H1 (cell line): ENCODE data around the gene RNU7-1. TPM values are rescaled to one million over a fixed set of nuclear protein-coding genes. Genes with fewer than 3 reads are reported as not detected.

Experiments
- CTCF ChIA-PET: fragments of 300-600 bp; sonication (Branson Sonifier 250); formaldehyde crosslinking; loops from one replicate; lab custom pipeline; 2021; ENCODE audit not compliant: partially characterized antibody; lab: Charles Lee
- POLR2A ChIA-PET: fragments of 300-600 bp; sonication (Branson Sonifier 250); formaldehyde crosslinking; loops from one replicate; lab custom pipeline; 2021; ENCODE audit warnings: inconsistent platforms; ENCODE audit not compliant: partially characterized antibody; lab: Charles Lee
- DNase-seq, 2 experiments: peaks; one replicate each; pipeline versions ENCODE4 v3.0.0 to v3.0.0-alpha.2; 2010 to 2022; ENCODE audit warnings: low spot score in 2 of 2, low read depth in 1 of 2, mixed read lengths in 1 of 2
- FAIRE-seq: peaks from 2 replicates; lab custom pipeline; 2011; peaks lifted over from hg19 to GRCh38; lab: Jason Lieb, UNC
- H2AFZ ChIP-seq: 2 replicates; pipeline ENCODE4 v1.8.1; 2012; ENCODE audit warnings: low read length, inconsistent platforms
- H2AK5ac ChIP-seq: 2 replicates; pipeline ENCODE4 v1.6.1; 2013; ENCODE audit warnings: low read depth, low read length
- H2BK120ac ChIP-seq: replicated peaks from 2 replicates; pipeline ENCODE3; 2013; ENCODE audit warnings: low read depth, low read length, inconsistent platforms
- H2BK12ac ChIP-seq: 2 replicates; pipeline ENCODE4 v1.6.1; 2013; ENCODE audit warnings: low read depth, low read length
- H2BK15ac ChIP-seq: 2 replicates; pipeline ENCODE4 v1.6.1; 2013; ENCODE audit warnings: low read length
- H2BK20ac ChIP-seq: 2 replicates; pipeline ENCODE4 v1.6.1; 2013; ENCODE audit warnings: low read length
- H2BK5ac ChIP-seq: 2 replicates; pipeline ENCODE4 v1.6.1; 2013; ENCODE audit warnings: low read depth, low read length
- H3K14ac ChIP-seq: 2 replicates; pipeline ENCODE4 v1.6.1; 2013; ENCODE audit warnings: inconsistent platforms; ENCODE audit not compliant: insufficient read length
- H3K18ac ChIP-seq: 2 replicates; pipeline ENCODE4 v1.6.1; 2013; ENCODE audit warnings: low read length; ENCODE audit errors: extremely low read depth
- H3K23ac ChIP-seq: 2 replicates; pipeline ENCODE4 v1.6.1; 2013; ENCODE audit warnings: inconsistent platforms; ENCODE audit not compliant: insufficient read length
- H3K23me2 ChIP-seq: 2 replicates; pipeline ENCODE4 v1.6.1; 2013; ENCODE audit warnings: low read depth, low read length
- H3K27ac ChIP-seq: 2 replicates; pipeline ENCODE4 v1.6.1; 2011; ENCODE audit warnings: low read depth, low read length, inconsistent platforms
- H3K27me3 ChIP-seq, 4 experiments: replicated peaks in 1 of 4; 1 replicate in 1 of 4; 2 replicates in 3 of 4; pipeline versions ENCODE4 v1.6.1 to v1.8.1; 2011 to 2013; ENCODE audit warnings: low read length in 3 of 4, mild to moderate bottlenecking in 3 of 4, inconsistent platforms in 2 of 4, mixed read lengths in 2 of 4, moderate library complexity in 1 of 4; ENCODE audit not compliant: control insufficient read depth in 3 of 4, insufficient read depth in 3 of 4; ENCODE audit errors: extremely low read depth in 1 of 4
- H3K36me3 ChIP-seq, 4 experiments: 2 replicates each; pipeline versions ENCODE4 v1.6.1 to v1.8.1; 2011 to 2013; ENCODE audit warnings: mild to moderate bottlenecking in 4 of 4, low read length in 3 of 4, moderate library complexity in 2 of 4, control low read depth in 1 of 4, inconsistent platforms in 1 of 4; ENCODE audit not compliant: insufficient read depth in 4 of 4, control insufficient read depth in 2 of 4
- H3K4ac ChIP-seq: replicated peaks from 2 replicates; pipeline ENCODE3; 2013; ENCODE audit warnings: low read length, low read depth, mixed read lengths, inconsistent platforms; ENCODE audit not compliant: insufficient read length
- H3K4me1 ChIP-seq, 4 experiments: replicated peaks in 1 of 4; 1 replicate in 1 of 4; 2 replicates in 3 of 4; pipeline versions ENCODE4 v1.6.1 to v1.8.1; 2011 to 2013; ENCODE audit warnings: low read length in 3 of 4, inconsistent platforms in 2 of 4, mixed read lengths in 1 of 4; ENCODE audit not compliant: insufficient read depth in 4 of 4, control insufficient read depth in 3 of 4
- H3K4me2 ChIP-seq, 2 experiments: 2 replicates each; pipeline versions ENCODE4 v1.6.1 to v1.8.1; 2011 to 2013; ENCODE audit warnings: low read depth in 2 of 2, low read length in 2 of 2, control low read depth in 1 of 2, inconsistent platforms in 1 of 2, mild to moderate bottlenecking in 1 of 2; ENCODE audit not compliant: insufficient read depth in 1 of 2
- H3K4me3 ChIP-seq, 4 experiments: fragments of 200-600, 300-600 bp in 1 of 4; sonication (generic), shearing (Covaris generic), sonication (Bioruptor Twin) in 1 of 4; 2 replicates each; pipeline versions ENCODE4 v1.5.1 to v1.8.1; 2011 to 2016; ENCODE audit warnings: low read length in 4 of 4, low read depth in 3 of 4, control low read depth in 2 of 4, inconsistent platforms in 2 of 4, mild to moderate bottlenecking in 2 of 4, mixed read lengths in 1 of 4, moderate library complexity in 1 of 4; ENCODE audit not compliant: insufficient read depth in 2 of 4; ENCODE audit errors: extremely low read depth in 1 of 4
- H3K56ac ChIP-seq: replicated peaks from 2 replicates; pipeline ENCODE3; 2013; ENCODE audit warnings: low read depth, mild to moderate bottlenecking, mixed read lengths, low read length, inconsistent platforms; ENCODE audit not compliant: insufficient read length
- H3K79me1 ChIP-seq: 2 replicates; pipeline ENCODE4 v1.6.1; 2013; ENCODE audit warnings: low read depth, low read length, control low read depth
- H3K79me2 ChIP-seq, 2 experiments: 2 replicates each; pipeline versions ENCODE4 v1.6.1 to v1.8.1; 2012 to 2013; ENCODE audit warnings: low read length in 2 of 2, mild to moderate bottlenecking in 2 of 2, inconsistent platforms in 1 of 2; ENCODE audit not compliant: insufficient read depth in 2 of 2, control insufficient read depth in 1 of 2
- H3K9ac ChIP-seq, 4 experiments: replicated peaks in 1 of 4; 1 replicate in 1 of 4; 2 replicates in 3 of 4; pipeline versions ENCODE4 v1.6.1 to v1.8.1; 2011 to 2013; ENCODE audit warnings: low read depth in 3 of 4, low read length in 3 of 4, control low read depth in 2 of 4, mild to moderate bottlenecking in 2 of 4, moderate library complexity in 2 of 4, inconsistent platforms in 1 of 4; ENCODE audit errors: extremely low read depth in 1 of 4
- H3K9me3 ChIP-seq, 2 experiments: 2 replicates each; pipeline versions ENCODE4 v1.6.1 to v1.8.1; 2012 to 2013; ENCODE audit warnings: mild to moderate bottlenecking in 2 of 2, moderate library complexity in 2 of 2, control low read depth in 1 of 2, inconsistent platforms in 1 of 2, low read depth in 1 of 2, low read length in 1 of 2, mixed read lengths in 1 of 2; ENCODE audit not compliant: insufficient read depth in 2 of 2
- H4K20me1 ChIP-seq, 2 experiments: replicated peaks in 1 of 2; 2 replicates each; pipeline versions ENCODE3 to v1.8.1; 2011 to 2013; ENCODE audit warnings: inconsistent platforms in 2 of 2, low read length in 2 of 2, mild to moderate bottlenecking in 1 of 2; ENCODE audit not compliant: insufficient read depth in 2 of 2, control insufficient read depth in 1 of 2
- H4K5ac ChIP-seq: 2 replicates; pipeline ENCODE4 v1.6.1; 2013; ENCODE audit warnings: low read length, low read depth, mixed read lengths, inconsistent platforms; ENCODE audit not compliant: insufficient read length
- H4K8ac ChIP-seq: 2 replicates; pipeline ENCODE4 v1.8.0; 2013; ENCODE audit warnings: mild to moderate bottlenecking, moderate library complexity, low read length, inconsistent platforms; ENCODE audit not compliant: insufficient read depth; ENCODE audit errors: extremely low read depth
- H4K91ac ChIP-seq: replicated peaks from 2 replicates; pipeline ENCODE3; 2013; ENCODE audit warnings: low read length, mixed read lengths, inconsistent platforms; ENCODE audit not compliant: insufficient read length
- ASH2L ChIP-seq: fragments of 200-600, 300-600 bp; sonication (generic); IDR thresholded peaks from one replicate; pipeline ENCODE4 v1.7.1; 2017; ENCODE audit warnings: low read length
- CHD1 ChIP-seq: IDR thresholded peaks from 2 replicates; pipeline ENCODE4 v1.6.1; 2012; ENCODE audit warnings: low read depth, low read length, improper control_type of control experiment
- CREB1 ChIP-seq: IDR thresholded peaks from 2 replicates; pipeline ENCODE4 v1.6.1; 2012; ENCODE audit warnings: inconsistent platforms
- CTBP2 ChIP-seq: IDR thresholded peaks from 2 replicates; pipeline ENCODE4 v1.7.0; 2011; ENCODE audit warnings: borderline replicate concordance, mild to moderate bottlenecking, moderate library complexity, mixed read lengths, low read length; ENCODE audit not compliant: insufficient read depth, insufficient read length
- GTF2F1 ChIP-seq: IDR thresholded peaks from 2 replicates; pipeline ENCODE4 v1.6.1; 2012; ENCODE audit warnings: low read depth, low read length, improper control_type of control experiment, borderline replicate concordance
- KDM5A ChIP-seq: fragments of 200-600 bp; IDR thresholded peaks from 2 replicates; pipeline ENCODE4 v1.7.1; 2012; ENCODE audit warnings: mild to moderate bottlenecking, low read length, inconsistent platforms, mixed read lengths
- RBBP5 ChIP-seq: IDR thresholded peaks from 2 replicates; pipeline ENCODE4 v1.7.1; 2012; ENCODE audit warnings: low read depth, mild to moderate bottlenecking, inconsistent platforms, low read length, moderate library complexity, borderline replicate concordance
- RFX5 ChIP-seq: IDR thresholded peaks from 2 replicates; pipeline ENCODE4 v1.6.1; 2011; ENCODE audit warnings: low read depth, low read length, improper control_type of control experiment, borderline replicate concordance
- RNF2 ChIP-seq: fragments of 200-900, 300-1000 bp; sonication (generic); IDR thresholded peaks from 2 replicates; pipeline ENCODE4 v1.7.1; 2016; ENCODE audit warnings: borderline replicate concordance, low read depth, mild to moderate bottlenecking, antibody characterized with exemption, low read length; ENCODE audit not compliant: poor library complexity, severe bottlenecking; ENCODE audit errors: missing control alignments
- SIN3A ChIP-seq, 2 experiments: IDR thresholded peaks in 1 of 2; conservative IDR thresholded peaks in 1 of 2; 2 replicates each; pipeline ENCODE4 v1.6.1; 2011 to 2012; ENCODE audit warnings: low read length in 2 of 2, improper control_type of control experiment in 1 of 2, low read depth in 1 of 2, mild to moderate bottlenecking in 1 of 2
- SP1 ChIP-seq: IDR thresholded peaks from 2 replicates; pipeline ENCODE4 v1.6.1; 2011; ENCODE audit warnings: low read depth, low read length
- SP2 ChIP-seq: IDR thresholded peaks from 2 replicates; pipeline ENCODE4 v1.6.1; 2012; ENCODE audit warnings: mild to moderate bottlenecking, low read length, inconsistent platforms
- TAF1 ChIP-seq: IDR thresholded peaks from 2 replicates; pipeline ENCODE4 v1.6.1; 2011; ENCODE audit warnings: mild to moderate bottlenecking, low read depth, low read length
- WGBS, 2 experiments: shearing (Covaris generic) in 1 of 2; methylation state at CpG; one replicate each; pipeline versions ENCODE4 v1.1.6 to v1.1.7; 2013 to 2015; ENCODE audit warnings: low lambda C conversion rate in 2 of 2, mixed read lengths in 2 of 2, inconsistent platforms in 1 of 2, low coverage in 1 of 2, missing lambda C conversion rate in 1 of 2; ENCODE audit not compliant: insufficient replicate concordance in 2 of 2, insufficient coverage in 1 of 2, insufficient read length in 1 of 2; ENCODE audit errors: extremely low coverage in 1 of 2, missing lambda C conversion rate in 1 of 2; 5-methylcytosine and 5-hydroxymethylcytosine counted together
- polyA plus RNA-seq, 7 experiments: library from polyadenylated mRNA; depleted of rRNA in 3 of 7; stranded (reverse) in 5 of 7; unstranded in 2 of 7; fragments of >200 nt in 5 of 7; fragments of 200-250 nt in 2 of 7; gene quantifications; 1 replicate in 5 of 7; 2 replicates in 1 of 7; 4 replicates in 1 of 7; pipeline versions ENCODE4 v1.2.1 to v1.2.3, GENCODE V29; 2011 to 2013; ENCODE audit warnings: missing spikeins in 2 of 7, mixed read lengths in 2 of 7
- total RNA-seq: library from RNA; stranded (reverse); fragmentation: NEBNext Ultra II Directional; extraction: Animal tissue kit (Norgen Biotek cat#: 25700); gene quantifications from 2 replicates; pipeline ENCODE4 v1.2.1, GENCODE V29; 2021

Gene RNU7-1
- total and polyA plus RNA-seq, 2 of the 8 experiments (the other 6 are each of a cell fraction or from before 2014, with no cell fraction given) = not detected

GRCh38 chr12:6932766-6933165 lies 10.8 kb upstream of the RNU7-1 start:
- Histone ChIP-seq H3K14ac (no peak overlapping the region), H3K9ac (no peak overlapping the region), H2BK12ac (no peak overlapping the region), H4K8ac (no peak overlapping the region), H3K18ac (no peak overlapping the region), H2AFZ (no peak overlapping the region), H3K79me1 (peaks cover 17% of the 10 kb centered on the region), H2BK120ac (no peak overlapping the region), H2AK5ac (no peak overlapping the region), H3K4ac (no peak overlapping the region), H3K27ac (no peak overlapping the region), H3K36me3 (peaks cover 8 to 33% (median 22%) of the 10 kb centered on the region in 4 experiments; a peak in 7 of 8 replicates), H3K23ac (no peak overlapping the region), H4K91ac (no peak overlapping the region), H3K4me1 (peaks cover 0 to 7% (median 4%) of the 10 kb centered on the region in 4 experiments; a peak in 5 of 7 replicates), H3K56ac (no peak overlapping the region), H3K4me3 (no peak overlapping the region), H4K20me1 (peaks cover 17 to 24% of the 10 kb centered on the region in 2 experiments), H3K79me2 (peaks cover 27 to 39% of the 10 kb centered on the region in 2 experiments), H3K9me3 (no peaks in the 10 kb centered on the region), H3K27me3 (no peaks in the 10 kb centered on the region), H3K23me2 (peaks cover 15% of the 10 kb centered on the region; the same call in 1 of the 2 replicates), H2BK5ac (no peak overlapping the region), H2BK20ac (no peak overlapping the region), H4K5ac (no peak overlapping the region), H3K4me2 (no peak overlapping the region), H2BK15ac (no peak overlapping the region)
- FAIRE-seq (no peak), DNase-seq (no peak)
- ChIA-PET POLR2A (interaction anchor here (1.0 to 44.0 kb wide), 5 partner anchors 9 to 187 kb away, joined by 4 to 1596 read pairs (median 1027); partner anchors contain the start of genes ATN1, C12orf57, EMG1 and ENO2), CTCF (interaction anchor here (1.0 to 20.2 kb wide), 5 partner anchors 7 to 63 kb away, joined by 3 to 253 read pairs (median 4); partner anchors contain the start of genes ATN1, SPSB2 and TPI1)
- WGBS, 2 experiments = 93% methylated on average over 1 of the region's 1 CpG; no CpG with 5 or more reads in 1 of the 2 experiments
- TF ChIP-seq ASH2L (no peak), CTBP2 (no peak), SP1 (no peak), CHD1 (no peak), GTF2F1 (no peak), RFX5 (no peak), TAF1 (no peak), SP2 (no peak), SIN3A (conservative IDR thresholded peaks at IDR 0.05 in 1 of 2, IDR thresholded peaks at IDR 0.05 in 1 of 2; ENCODE audit: low read depth in 1 of 2, low read length in 2 of 2) (no peak), RBBP5 (no peak), RNF2 (no peak), KDM5A (no peak), CREB1 (no peak)
